Measurements from ENCODE around the gene TUBGCP3. TPM values are rescaled to one million over a fixed set of nuclear protein-coding genes. Genes with fewer than 3 reads are reported as not detected.

Gene TUBGCP3
- total and polyA plus RNA-seq, 9 of the 15 experiments (the other 6 are each of a cell fraction or from before 2014, with no cell fraction given): 3.0 to 24.8 (median 15.2) TPM

DNA sequence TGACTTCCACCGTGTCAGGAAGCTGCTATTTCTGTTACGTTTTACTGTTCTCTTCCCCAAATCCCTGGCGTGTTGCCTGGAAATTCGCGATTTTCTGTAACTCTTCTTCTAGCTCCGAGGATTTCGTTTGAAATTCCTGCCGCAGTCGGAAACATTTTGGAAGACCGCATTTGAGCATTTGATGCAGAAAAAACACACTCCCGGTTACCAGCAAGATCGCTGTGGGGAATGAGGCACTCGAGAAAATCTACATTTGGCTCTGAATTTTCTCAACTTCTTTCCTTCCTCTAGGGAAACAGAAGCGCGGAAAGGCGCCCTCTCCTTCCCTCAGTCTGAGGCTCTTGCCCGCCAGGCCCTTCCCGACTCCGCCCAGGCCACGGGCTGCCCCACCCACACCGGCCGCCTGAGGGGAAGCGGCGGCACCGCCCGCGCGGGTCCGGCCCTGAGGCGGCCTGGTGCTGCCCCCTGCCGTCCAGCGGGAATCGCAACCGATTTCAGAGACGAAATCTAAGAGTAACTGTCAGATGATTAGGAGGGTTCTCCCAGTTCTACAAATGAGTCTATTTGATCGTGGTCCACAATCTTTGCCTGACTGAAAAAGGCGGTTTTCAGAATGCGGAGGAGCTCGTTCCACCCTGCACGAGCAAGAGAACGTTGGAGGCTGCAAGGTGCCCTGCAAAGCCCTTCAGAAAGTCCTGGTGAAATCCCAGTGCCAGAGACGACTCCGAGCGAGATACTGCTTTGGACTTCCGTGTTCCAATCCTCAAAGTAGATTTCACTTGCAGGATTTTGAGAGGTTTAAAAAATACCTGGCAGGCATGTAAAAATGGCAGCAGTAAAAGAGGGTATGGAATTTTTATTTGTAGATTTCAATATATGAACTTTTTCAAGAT, 18.4 kb upstream of the TUBGCP3 start (continued):
- TF ChIP-seq TFAP4 (CRISPR knock-in tag; IDR thresholded peaks at IDR 0.05; ENCODE audit: borderline replicate concordance) (peak; percentile 46; the same call in 1 of the 2 replicates), SP1 (CRISPR knock-in tag; IDR thresholded peaks at IDR 0.05) (0 out of 2 replicates have a peak, but pooled peaks have one; percentile 48), NFATC3 (IDR thresholded peaks at IDR 0.05) (no peak), DLX4 (CRISPR knock-in tag; IDR thresholded peaks at IDR 0.05) (no peak), RBM39 (optimal IDR thresholded peaks at IDR 0.05; ENCODE audit: low read depth, low read length) (no peak), E2F1 (CRISPR knock-in tag; IDR thresholded peaks at IDR 0.05) (no peak), TEAD2 (tag; IDR thresholded peaks at IDR 0.05) (no peak), SRSF3 (IDR thresholded peaks at IDR 0.05; ENCODE audit: insufficient read depth, low read length) (no peak), CSDE1 (IDR thresholded peaks at IDR 0.05) (no peak), SMARCA5 (IDR thresholded peaks at IDR 0.05) (no peak), NFIX (CRISPR knock-in tag; IDR thresholded peaks at IDR 0.05; ENCODE audit: low read depth) (no peak), MECOM (CRISPR knock-in tag; IDR thresholded peaks at IDR 0.05) (no peak), NFYB (IDR thresholded peaks at IDR 0.05; ENCODE audit: extremely low read depth, insufficient read length) (no peak), DIDO1 (tag; IDR thresholded peaks at IDR 0.05; ENCODE audit: low read depth) (no peak), MBD2 (IDR thresholded peaks at IDR 0.05; ENCODE audit: borderline replicate concordance, low read depth) (no peak), PHTF2 (CRISPR knock-in tag; IDR thresholded peaks at IDR 0.05) (no peak), PCBP2 (IDR thresholded peaks at IDR 0.05; ENCODE audit: low read depth, low read length, poor library complexity, severe bottlenecking) (no peak), ZNF274 (IDR thresholded peaks at IDR 0.05; ENCODE audit: borderline replicate concordance, low read depth, low read length) (no peak), SIRT6 (IDR thresholded peaks at IDR 0.05; ENCODE audit: low read depth, low read length) (no peak), ZNF75A (CRISPR knock-in tag; IDR thresholded peaks at IDR 0.05) (no peak), RHOXF2B (CRISPR knock-in tag; conservative IDR thresholded peaks at IDR 0.05) (no peak), ZKSCAN3 (CRISPR knock-in tag; IDR thresholded peaks at IDR 0.05) (no peak)
- TF ChIP-seq, protein P1, sequence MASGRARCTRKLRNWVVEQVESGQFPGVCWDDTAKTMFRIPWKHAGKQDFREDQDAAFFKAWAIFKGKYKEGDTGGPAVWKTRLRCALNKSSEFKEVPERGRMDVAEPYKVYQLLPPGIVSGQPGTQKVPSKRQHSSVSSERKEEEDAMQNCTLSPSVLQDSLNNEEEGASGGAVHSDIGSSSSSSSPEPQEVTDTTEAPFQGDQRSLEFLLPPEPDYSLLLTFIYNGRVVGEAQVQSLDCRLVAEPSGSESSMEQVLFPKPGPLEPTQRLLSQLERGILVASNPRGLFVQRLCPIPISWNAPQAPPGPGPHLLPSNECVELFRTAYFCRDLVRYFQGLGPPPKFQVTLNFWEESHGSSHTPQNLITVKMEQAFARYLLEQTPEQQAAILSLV (tag; IDR thresholded peaks at IDR 0.05): no peak
- TF ChIP-seq, protein P2, sequence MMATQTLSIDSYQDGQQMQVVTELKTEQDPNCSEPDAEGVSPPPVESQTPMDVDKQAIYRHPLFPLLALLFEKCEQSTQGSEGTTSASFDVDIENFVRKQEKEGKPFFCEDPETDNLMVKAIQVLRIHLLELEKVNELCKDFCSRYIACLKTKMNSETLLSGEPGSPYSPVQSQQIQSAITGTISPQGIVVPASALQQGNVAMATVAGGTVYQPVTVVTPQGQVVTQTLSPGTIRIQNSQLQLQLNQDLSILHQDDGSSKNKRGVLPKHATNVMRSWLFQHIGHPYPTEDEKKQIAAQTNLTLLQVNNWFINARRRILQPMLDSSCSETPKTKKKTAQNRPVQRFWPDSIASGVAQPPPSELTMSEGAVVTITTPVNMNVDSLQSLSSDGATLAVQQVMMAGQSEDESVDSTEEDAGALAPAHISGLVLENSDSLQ (IDR thresholded peaks at IDR 0.05): peak; percentile 43; the same call in 1 of the 2 replicates
